ENCODE data around the gene C2orf15. TPM values are rescaled to one million over a fixed set of nuclear protein-coding genes. Genes with fewer than 3 reads are reported as not detected.

The C2orf15 gene
- total and polyA plus RNA-seq, 2 of the 8 experiments (the other 6 are each of a cell fraction or from before 2014, with no cell fraction given), result 3.6 to 6.5 TPM

- H2AK5ac ChIP-seq (ENCODE audit: low read depth, low read length), result no peak overlapping the region
- no peak overlapping the region for H3K27ac ChIP-seq (ENCODE audit: low read depth, low read length)
- peaks cover 0 to 4% (median 1%) of the 10 kb centered on the region in 4 experiments; a peak in 2 of 7 replicates for H3K4me1 ChIP-seq (replicated peaks in 1 of 4; ENCODE audit: control insufficient read depth in 3 of 4, insufficient read depth in 4 of 4, low read length in 3 of 4)
- CTCF ChIA-PET (ENCODE audit: partially characterized antibody), result interaction anchor here (0.6 to 3.1 kb wide), 4 partner anchors 8 to 17 kb away, joined by 3 to 11 read pairs (median 4); no protein-coding TSS in a partner anchor
- H4K20me1 ChIP-seq (replicated peaks in 1 of 2; ENCODE audit: control insufficient read depth in 1 of 2, insufficient read depth in 2 of 2, low read length in 2 of 2), result no peaks in the 10 kb centered on the region
- H3K9ac ChIP-seq (replicated peaks in 1 of 4; ENCODE audit: extremely low read depth in 1 of 4, low read depth in 3 of 4, low read length in 3 of 4), result no peak overlapping the region
- DNase-seq (ENCODE audit: low read depth in 1 of 2, low spot score in 2 of 2) (no peak), FAIRE-seq (no peak)
- H3K79me1 ChIP-seq (ENCODE audit: low read depth, low read length), result no peaks in the 10 kb centered on the region
- H4K91ac ChIP-seq (replicated peaks; ENCODE audit: insufficient read length, low read length), result no peak overlapping the region
- H2BK12ac ChIP-seq (ENCODE audit: low read depth, low read length), result no peak overlapping the region
- H3K4me3 ChIP-seq (ENCODE audit: extremely low read depth in 1 of 4, insufficient read depth in 2 of 4, low read depth in 3 of 4, low read length in 4 of 4), result no peak overlapping the region
- POLR2A ChIA-PET (ENCODE audit: partially characterized antibody), result no interaction called here
- H3K56ac ChIP-seq (replicated peaks; ENCODE audit: insufficient read length, low read depth, low read length), result no peak overlapping the region
- H2BK20ac ChIP-seq (ENCODE audit: low read length), result no peak overlapping the region
- WGBS, 2 experiments (ENCODE audit: extremely low coverage in 1 of 2, insufficient coverage in 1 of 2, insufficient read length in 1 of 2, insufficient replicate concordance in 2 of 2, low coverage in 1 of 2, low lambda C conversion rate in 2 of 2, missing lambda C conversion rate in 1 of 2), result 96% methylated on average over 4 of the region's 4 CpGs; no CpG with 5 or more reads in 1 of the 2 experiments
- H3K23ac ChIP-seq (ENCODE audit: insufficient read length), result no peak overlapping the region
- H3K9me3 ChIP-seq (ENCODE audit: insufficient read depth in 2 of 2, low read depth in 1 of 2, low read length in 1 of 2), result no peaks in the 10 kb centered on the region
- TF ChIP-seq KDM4A (IDR thresholded peaks at IDR 0.05; ENCODE audit: low read depth, low read length, severe bottlenecking), result no peak
- H3K79me2 ChIP-seq (ENCODE audit: control insufficient read depth in 1 of 2, insufficient read depth in 2 of 2, low read length in 2 of 2), result peaks cover 0 to 7% of the 10 kb centered on the region in 2 experiments; a peak in 2 of 4 replicates
- H3K27me3 ChIP-seq (replicated peaks in 1 of 4; ENCODE audit: control insufficient read depth in 3 of 4, extremely low read depth in 1 of 4, insufficient read depth in 3 of 4, low read length in 3 of 4), result no peaks in the 10 kb centered on the region
- H3K14ac ChIP-seq (ENCODE audit: insufficient read length), result no peak overlapping the region
- no peak overlapping the region for H3K4ac ChIP-seq (replicated peaks; ENCODE audit: insufficient read length, low read depth, low read length)
- no peak overlapping the region for H2BK15ac ChIP-seq (ENCODE audit: low read length)
- H2AFZ ChIP-seq (ENCODE audit: low read length), result no peak overlapping the region
- peaks cover 7% of the 10 kb centered on the region for H3K23me2 ChIP-seq (ENCODE audit: low read depth, low read length)
- H3K18ac ChIP-seq (ENCODE audit: extremely low read depth, low read length), result no peak overlapping the region
- no peak overlapping the region for H4K5ac ChIP-seq (ENCODE audit: insufficient read length, low read depth, low read length)
- H3K36me3 ChIP-seq (ENCODE audit: control insufficient read depth in 2 of 4, insufficient read depth in 4 of 4, low read length in 3 of 4), result peaks cover 0 to 14% (median 2%) of the 10 kb centered on the region in 4 experiments; a peak in 3 of 8 replicates
- no peak overlapping the region for H3K4me2 ChIP-seq (ENCODE audit: insufficient read depth in 1 of 2, low read depth in 2 of 2, low read length in 2 of 2)
- H2BK120ac ChIP-seq (replicated peaks; ENCODE audit: low read depth, low read length), result no peak overlapping the region
- H2BK5ac ChIP-seq (ENCODE audit: low read depth, low read length), result no peak overlapping the region
- no peak overlapping the region for H4K8ac ChIP-seq (ENCODE audit: extremely low read depth, insufficient read depth, low read length)
These were observed 18.1 kb downstream of the C2orf15 start for GRCh38 chr2:99159594-99159993.

Data from H1 (cell line).